Glomerular endothelial cell (primary cell): ENCODE results near the gene DLG5. TPM values are rescaled to one million over a fixed set of nuclear protein-coding genes. Genes with fewer than 3 reads are reported as not detected.

Experiments
- DNase-seq: peaks from one replicate; pipeline ENCODE4 v3.0.0-alpha.2; 2011; ENCODE audit warnings: low read depth, low spot score; ENCODE audit errors: extremely low read depth
- total RNA-seq: library from RNA; depleted of rRNA; stranded (reverse); fragments of >200 nt; gene quantifications from 2 replicates; pipeline ENCODE4 v1.2.3, GENCODE V29; 2015

DLG5 gene
- total RNA-seq, 1 donor from 2014 or later: 13.1 TPM

GRCh38 chr10:77804371-77804770 lies 122.2 kb downstream of the DLG5 start:
- DNase-seq: no peak

DNA sequence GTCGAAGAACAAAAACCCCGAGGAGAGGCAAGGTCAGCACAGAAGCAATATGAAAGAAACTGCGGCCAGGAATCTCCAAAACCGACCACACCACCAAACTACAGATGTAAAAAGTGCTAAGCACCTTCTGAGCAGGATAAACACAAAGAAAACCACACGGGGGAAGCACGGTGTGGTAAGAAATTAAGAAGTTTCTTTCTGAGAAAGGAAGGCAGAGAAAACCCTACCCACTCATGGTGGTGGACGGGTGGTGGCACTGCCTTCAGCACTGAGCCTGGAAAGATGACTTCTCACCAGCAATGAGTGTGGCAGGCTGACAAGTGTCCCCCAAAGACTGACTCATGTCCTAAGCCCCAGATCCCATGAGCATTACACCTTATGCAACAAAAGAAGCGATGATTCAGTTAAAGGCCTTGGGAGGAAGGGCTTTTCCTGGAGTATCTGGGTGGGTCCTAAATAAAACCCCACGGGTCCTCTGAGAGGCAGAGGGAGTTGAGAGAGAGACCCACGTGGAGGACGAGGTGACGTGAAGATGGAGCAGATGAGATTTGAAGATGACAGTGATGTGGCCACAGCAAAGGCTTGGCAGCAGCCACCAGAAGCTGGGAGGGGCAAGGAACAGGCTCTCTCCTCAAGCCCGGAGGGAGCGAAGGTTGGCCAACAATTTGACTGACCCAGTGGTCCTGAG lies 124.9 kb downstream of the DLG5 start:
- DNase-seq: no peak

GRCh38 chr10:77800738-77801266 lies 125.8 kb downstream of the DLG5 start:
- no peak for DNase-seq

DNA sequence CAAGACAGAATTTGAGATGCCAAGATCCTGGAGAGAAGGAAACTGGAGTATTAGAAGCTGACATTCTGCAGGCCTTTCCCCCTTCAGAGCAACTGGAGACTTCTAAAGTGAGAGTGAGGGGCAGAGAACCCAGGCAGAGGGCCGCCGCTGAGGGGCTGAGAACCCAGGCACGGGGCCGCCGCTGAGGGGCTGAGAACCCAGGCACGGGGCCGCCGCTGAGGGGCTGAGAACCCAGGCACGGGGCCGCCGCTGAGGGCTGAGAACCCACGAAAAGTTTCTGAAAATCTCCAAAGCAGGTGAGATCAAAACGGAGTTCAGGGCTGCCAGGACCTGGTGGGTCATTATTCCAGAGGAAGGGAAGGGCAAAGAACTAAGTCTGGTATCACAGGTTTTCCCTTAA lies 126.2 kb downstream of the DLG5 start:
- no peak for DNase-seq

DNA sequence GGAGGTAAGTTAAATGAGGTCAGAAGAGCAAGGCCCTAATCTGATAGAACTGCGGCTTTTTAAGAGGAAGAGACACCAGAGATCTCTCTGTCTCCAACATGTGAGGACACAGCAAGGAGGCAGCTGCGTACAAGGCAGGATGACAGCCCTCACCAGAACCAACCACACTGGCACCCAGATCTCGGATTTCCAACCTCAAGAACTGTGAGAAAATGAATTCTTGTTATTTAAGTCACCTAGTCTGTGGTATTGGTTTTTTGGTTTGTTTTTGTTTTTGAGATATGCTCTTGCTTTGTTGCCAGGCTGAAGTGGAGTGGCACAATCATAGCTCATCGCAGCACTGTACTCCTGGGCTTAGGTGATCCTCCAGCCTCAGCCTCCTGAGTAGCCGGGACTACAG lies 127.2 kb downstream of the DLG5 start:
- no peak for DNase-seq

DNA sequence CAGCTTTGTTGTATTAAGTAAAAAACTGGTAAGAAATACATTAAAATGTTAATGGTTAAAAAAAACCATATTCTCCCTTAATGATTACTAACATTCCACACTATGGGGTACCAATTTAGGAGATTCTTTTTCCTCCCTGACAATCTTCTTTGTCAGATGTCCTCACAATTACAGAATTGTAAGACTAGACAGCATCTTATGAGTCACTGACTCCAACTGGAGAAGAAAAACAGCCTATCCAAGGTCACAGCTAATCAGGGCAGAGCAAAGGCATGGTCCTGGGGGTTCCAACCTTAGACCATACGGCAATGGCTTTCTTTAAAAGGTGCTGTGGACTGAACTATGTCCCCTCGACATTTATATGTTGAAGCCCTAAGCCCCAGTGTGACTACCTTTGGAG lies 127.6 kb downstream of the DLG5 start:
- no peak for DNase-seq

DNA sequence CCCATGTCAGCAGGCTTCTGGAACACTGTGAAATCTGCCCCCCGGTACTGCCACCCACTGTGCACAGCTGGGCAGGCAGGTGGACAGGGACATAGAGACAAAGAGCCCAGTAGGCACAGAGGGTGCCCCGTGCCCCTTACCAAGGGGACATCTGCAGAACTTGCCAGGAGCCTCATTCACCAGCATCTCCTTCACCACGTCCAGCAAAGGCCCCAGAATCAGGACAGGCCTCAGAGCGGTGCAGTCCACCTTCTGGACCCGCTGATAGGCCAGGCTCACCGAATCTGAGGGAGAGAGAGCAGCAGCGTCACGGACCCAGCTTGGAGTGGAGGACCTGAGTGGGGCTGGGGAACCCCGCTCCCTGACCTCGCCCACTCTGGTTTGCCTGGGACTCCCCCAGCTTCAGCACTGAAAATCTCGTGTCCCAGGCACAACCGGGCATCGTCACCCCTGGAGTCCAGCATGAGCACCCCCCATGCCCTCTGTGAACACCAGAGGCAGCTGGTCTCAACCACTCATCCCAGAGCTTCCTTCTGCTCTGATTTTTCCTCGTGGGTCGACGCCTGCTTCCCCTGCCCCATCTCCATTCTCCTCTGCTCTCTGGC lies 130.1 kb downstream of the DLG5 start:
- no peak for DNase-seq

DNA sequence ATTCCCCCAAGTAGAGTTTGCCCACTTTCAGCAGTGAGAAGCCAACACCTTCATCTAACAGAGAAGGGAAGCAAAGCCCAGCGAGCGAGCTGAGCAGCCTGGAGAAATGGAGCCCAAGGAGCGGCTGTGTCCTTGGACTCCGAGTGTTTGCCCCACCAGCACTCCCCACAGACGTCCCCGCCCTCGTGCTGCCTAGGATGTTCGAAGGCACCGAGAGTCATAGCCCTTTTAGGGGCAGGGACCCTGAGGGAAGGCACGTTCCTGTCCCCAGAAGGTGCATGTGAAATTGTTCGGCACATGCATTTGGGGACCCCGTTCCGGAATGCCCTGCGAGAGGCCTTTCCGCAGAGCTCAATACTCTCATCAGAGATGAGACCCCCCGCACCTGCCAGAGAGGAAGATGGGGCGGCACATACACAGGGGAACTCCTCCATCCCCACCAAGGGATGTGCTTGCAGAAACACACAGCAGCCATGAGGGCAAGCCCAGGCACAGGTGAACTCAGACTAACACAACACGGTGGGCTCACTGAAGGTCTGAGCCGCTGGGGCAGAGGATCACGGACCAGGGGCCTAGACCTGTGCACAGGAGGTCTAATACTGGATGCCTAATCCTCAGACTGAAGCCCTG lies 131.0 kb downstream of the DLG5 start:
- no peak for DNase-seq

GRCh38 chr10:77794256-77795142 lies 132.1 kb downstream of the DLG5 start:
- no peak for DNase-seq

DNA sequence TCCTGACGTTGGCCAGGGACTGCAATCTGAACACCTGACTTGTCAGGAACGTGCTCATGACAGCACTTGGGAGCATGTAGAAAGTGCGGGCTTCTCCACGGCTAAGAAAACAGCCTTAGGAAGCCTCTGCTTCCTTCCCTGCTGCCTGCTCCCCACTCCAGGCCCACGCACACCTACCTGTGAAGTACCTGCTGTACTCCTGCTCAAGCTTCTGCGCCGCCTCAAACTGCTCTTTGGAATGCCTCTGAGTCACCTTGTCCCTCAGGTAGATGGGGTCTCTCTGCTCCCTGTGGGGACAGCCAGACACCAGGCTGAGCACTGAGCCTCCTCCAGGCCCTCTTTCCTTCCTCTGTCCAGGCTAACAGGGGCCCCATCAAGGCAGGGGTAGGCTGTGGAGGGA lies 132.7 kb downstream of the DLG5 start:
- no peak for DNase-seq

DNA sequence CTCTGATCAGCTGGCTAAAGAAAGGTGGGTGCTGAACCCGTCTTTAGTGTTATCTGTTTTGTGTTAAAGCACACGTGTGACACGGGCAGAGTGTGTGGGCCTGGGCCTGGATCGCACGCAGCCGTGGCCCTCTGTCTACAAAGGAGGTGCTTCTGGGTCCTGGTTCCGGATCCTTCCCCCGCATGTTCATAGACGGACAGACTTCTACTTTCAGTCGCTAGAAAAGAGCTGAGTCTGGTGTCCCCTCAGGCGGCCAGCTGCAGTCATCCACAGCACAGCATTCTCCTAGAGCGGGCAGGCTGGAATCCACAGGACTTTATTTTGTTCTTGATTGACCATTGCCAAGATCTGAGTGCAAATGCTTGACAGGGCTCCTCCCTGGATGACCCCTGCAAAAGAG lies 134.4 kb downstream of the DLG5 start:
- DNase-seq: no peak

- DNase-seq: no peak
Measured at GRCh38 chr10:77791506-77791905, 135.0 kb downstream of the DLG5 start.

- no peak for DNase-seq
Measured at GRCh38 chr10:77789861-77790260, 136.7 kb downstream of the DLG5 start.

DNA sequence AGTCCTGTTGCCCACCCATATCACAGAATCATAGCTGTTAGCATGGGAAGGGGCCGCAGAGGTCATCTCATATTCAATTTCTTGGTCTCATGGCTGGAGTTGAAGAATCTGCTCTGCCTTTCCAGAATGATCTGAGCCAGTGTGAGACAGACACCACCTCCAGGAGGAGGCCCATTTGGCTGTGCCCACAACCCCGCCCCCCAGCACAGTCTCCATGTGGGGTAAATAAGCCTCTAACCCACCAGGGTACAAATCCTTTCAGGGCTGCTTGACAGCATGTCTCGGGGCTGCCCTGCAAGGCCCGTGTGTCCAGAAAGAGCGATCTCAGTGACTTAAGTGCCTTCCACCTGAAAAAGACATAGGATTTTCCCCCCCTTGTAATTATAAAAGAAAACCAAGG lies 137.5 kb downstream of the DLG5 start:
- DNase-seq: no peak

DNA sequence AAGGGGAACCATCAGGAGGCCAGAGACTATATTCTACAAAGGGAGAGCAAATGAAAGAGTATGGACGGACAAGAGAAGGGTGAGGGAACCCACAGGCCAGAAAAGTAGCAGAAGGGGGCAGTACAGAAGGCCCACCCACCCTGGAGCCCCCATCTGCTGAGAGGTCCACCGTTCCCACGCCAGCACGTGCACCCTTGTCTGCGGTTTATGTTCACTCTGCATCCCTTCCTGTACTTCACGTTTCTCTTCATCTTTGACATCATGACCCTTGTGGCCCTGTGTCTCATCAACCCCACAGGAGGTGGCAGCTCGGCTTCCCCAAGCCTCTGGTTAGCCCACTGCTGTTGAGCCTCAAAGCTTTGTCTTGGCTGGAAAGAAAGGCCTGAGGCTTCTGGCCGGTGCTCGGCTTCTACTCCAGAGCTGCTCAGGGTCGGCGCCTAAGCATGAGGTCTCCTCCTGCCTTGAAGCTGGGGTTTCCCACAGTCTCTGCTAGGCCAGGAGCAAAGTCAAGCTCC lies 138.0 kb downstream of the DLG5 start:
- no peak for DNase-seq

DNA sequence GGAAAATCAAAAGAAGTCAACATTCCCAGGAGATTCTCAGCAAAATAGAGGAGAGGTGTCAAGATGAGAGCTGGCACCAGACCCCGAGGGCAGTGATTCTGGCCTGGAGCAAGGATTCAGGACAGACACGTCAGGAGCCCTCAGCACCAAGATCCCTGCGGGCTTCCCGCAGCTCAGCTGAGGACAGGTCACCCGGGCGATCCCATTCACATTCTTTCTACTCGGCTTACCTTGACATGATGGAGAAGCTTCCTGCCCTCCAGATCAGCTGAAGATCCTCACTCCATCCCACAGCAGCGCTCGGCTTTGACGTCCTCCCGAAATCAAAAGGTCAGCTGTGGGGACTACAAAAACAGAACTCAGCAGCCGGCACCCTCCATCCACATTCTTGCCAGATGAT lies 139.1 kb downstream of the DLG5 start:
- no peak for DNase-seq

- DNase-seq: no peak
Measured at GRCh38 chr10:77784856-77785255, 141.7 kb downstream of the DLG5 start.

DNA sequence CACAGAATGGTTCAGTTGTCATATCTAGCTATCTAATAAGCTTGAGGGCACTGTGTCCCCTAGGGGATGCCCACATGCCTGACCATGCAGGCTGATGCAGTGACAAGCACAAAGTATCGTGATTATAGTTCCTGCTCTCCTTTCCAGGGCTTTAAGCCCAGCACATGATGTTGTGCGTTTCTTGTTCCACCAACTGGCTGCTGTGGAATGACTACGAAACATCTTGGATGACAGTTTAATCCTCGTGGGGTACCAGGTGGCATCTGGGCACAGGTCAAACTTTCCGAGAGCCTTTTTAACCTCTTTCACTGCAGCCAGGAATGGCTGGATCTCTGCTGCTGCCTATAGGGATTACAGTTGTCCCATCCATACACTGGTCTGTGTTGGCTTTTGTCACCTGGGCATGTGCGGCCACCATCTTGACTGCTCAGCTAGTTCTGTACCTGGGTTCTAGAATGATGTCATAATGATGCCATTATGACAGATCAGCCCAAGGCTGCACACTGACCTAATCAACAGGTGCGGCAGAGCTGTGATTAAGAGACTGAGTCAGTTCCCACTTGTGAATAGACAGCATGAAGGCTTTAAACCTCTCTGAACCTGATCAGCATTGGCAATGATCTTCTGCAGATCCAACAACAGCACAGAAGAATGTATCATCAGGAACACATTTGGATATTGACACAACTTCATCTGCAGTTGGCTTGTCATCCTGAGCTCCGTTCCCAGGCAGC lies 144.1 kb downstream of the DLG5 start:
- DNase-seq: no peak

DNA sequence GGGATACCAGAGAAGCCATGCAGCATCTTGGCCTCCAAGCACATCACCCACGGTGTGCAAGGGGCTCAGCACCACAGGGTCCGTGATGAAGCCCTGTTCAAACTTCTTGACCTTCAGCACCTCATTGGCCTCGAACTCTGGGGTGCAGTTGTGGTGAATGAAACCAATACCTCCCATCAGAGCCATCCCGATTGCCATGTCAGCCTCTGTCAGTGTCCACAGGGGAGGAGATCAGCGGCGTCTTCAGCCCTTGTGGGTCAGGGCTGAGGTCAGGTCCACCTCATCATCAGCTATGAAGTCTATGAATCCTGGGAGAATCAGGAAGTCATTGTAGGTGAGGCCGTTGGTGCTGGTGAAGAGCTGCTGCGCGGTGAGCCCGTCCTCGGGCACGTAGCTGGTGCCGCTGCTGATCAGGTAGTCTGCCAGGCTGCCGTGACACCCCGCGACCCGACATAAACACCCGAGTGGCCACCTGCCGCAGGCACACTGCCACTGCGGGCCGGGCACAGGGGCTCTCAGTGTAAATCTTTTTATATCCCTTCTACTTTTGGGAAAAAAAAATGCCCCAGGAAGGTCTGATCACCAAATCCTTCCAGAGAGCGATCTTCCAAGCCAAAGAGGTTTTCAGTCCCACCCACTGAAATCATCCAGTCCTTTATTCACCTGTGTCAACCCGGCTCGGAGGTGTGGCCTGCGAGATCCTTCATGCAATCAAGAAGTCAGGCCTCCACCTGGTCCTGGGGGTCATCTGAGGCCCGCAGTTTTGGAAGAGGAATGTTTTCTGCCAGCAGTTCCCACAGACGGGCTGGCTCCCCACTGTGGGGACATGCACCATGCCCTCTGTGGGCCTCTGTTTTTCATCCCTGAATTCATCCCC lies 144.9 kb downstream of the DLG5 start:
- DNase-seq: no peak
